ENCODE results near the gene AP5B1. TPM values are rescaled to one million over a fixed set of nuclear protein-coding genes. Genes with fewer than 3 reads are reported as not detected.
"Not testable (repeated sequence)": the region's sequence is repeated elsewhere in the genome, so short reads cannot be mapped to it uniquely, and the experiment has no call there.

AP5B1 gene
- polyA plus RNA-seq, 1 experiment = 2.6 TPM

- H3K9me3 ChIP-seq (ENCODE audit: control insufficient read depth, insufficient read depth, low read length) = peaks cover 4% of the 10 kb centered on the region; the same call in 1 of the 2 replicates
- H3K27me3 ChIP-seq (ENCODE audit: control insufficient read depth, insufficient read depth, low read length) = no peaks in the 10 kb centered on the region
- ChIA-PET POLR2A (interaction anchor here (0.8 kb wide), 1 partner anchor 62 kb away, joined by 3 read pairs; the partner anchor contains the start of gene KAT5), CTCF (no interaction called here)
- H3K27ac ChIP-seq (ENCODE audit: low read depth, low read length) = no peak overlapping the region
- TF ChIP-seq CTCF (IDR thresholded peaks at IDR 0.05; ENCODE audit: low read depth, low read length) = no peak
- H3K4me3 ChIP-seq (ENCODE audit: low read depth, low read length) = no peak overlapping the region
- no peak for DNase-seq (ENCODE audit: low read depth, low spot score)
These were observed 6.1 kb downstream of the AP5B1 start for GRCh38 chr11:65774525-65775306.

- TF ChIP-seq CTCF (IDR thresholded peaks at IDR 0.05; ENCODE audit: low read depth, low read length) = peak; percentile 21; the same call in 1 of the 2 replicates
- H3K4me3 ChIP-seq (ENCODE audit: low read depth, low read length) = no peak overlapping the region
- H3K9me3 ChIP-seq (ENCODE audit: control insufficient read depth, insufficient read depth, low read length) = no peaks in the 10 kb centered on the region; the same call in 1 of the 2 replicates
- H3K27me3 ChIP-seq (ENCODE audit: control insufficient read depth, insufficient read depth, low read length) = no peaks in the 10 kb centered on the region
- H3K27ac ChIP-seq (ENCODE audit: low read depth, low read length) = no peak overlapping the region
- DNase-seq (ENCODE audit: low read depth, low spot score) = no peak
- ChIA-PET POLR2A (no interaction called here), CTCF (interaction anchor here (1.1 to 2.0 kb wide), 2 partner anchors 45 to 62 kb away, joined by 3 to 8 read pairs; partner anchors contain the start of gene KAT5)
These were observed 6.9 kb downstream of the AP5B1 start for GRCh38 chr11:65773784-65774411.

GRCh38 chr11:65771589-65772112 lies 9.1 kb downstream of the AP5B1 start:
- TF ChIP-seq CTCF (IDR thresholded peaks at IDR 0.05; ENCODE audit: low read depth, low read length) = no peak
- Histone ChIP-seq H3K27ac (ENCODE audit: low read depth, low read length) (no peak overlapping the region), H3K27me3 (ENCODE audit: control insufficient read depth, insufficient read depth, low read length) (no peaks in the 10 kb centered on the region), H3K4me3 (ENCODE audit: low read depth, low read length) (no peak overlapping the region), H3K9me3 (ENCODE audit: control insufficient read depth, insufficient read depth, low read length) (no peaks in the 10 kb centered on the region; the same call in 1 of the 2 replicates)
- CTCF ChIA-PET = interaction anchor here (1.3 to 2.6 kb wide), 4 partner anchors 8 to 60 kb away, joined by 3 to 29 read pairs (median 11); partner anchors contain the start of genes AP5B1 and KAT5
- no peak for DNase-seq (ENCODE audit: low read depth, low spot score)
- POLR2A ChIA-PET = interaction anchor here (2.4 kb wide), 1 partner anchor 60 kb away, joined by 8 read pairs; the partner anchor contains the start of gene KAT5

DNA sequence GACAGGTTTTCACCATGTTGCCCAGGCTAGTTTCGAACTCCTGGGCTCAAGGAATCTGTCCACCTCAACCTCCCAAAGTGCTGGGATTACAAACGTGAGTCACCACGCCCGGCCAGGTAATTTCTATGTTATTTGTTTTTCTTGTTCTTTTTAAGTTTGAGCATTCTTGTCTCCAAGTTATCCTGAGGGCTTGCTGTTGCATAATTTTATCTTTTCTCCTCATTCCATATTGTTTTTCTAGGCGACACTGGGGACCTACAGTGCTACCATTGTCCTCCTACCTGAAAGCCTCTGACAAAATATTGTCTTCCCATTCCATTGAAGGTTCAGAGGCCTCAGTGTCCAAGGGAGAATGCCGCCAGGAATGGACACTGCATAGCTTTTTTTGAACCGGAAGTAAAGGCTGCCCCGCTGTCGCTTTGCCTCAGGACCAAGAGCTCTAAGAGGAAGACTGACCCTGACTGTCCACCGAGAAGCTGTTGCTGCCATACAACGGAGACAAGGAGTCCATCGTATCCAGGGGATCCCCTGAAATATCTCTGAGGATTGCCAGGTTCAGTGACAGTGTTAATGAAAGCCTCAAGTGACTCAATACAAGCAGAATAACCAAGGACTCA lies 9.7 kb downstream of the AP5B1 start:
- no peak overlapping the region for H3K4me3 ChIP-seq (ENCODE audit: low read depth, low read length)
- ChIA-PET POLR2A (interaction anchor here (0.6 to 2.4 kb wide), 3 partner anchors 59 to 126 kb away, joined by 3 to 8 read pairs (median 5); partner anchors contain the start of gene KAT5), CTCF (interaction anchor here (1.0 to 2.6 kb wide), 6 partner anchors 9 to 59 kb away, joined by 3 to 29 read pairs (median 10); partner anchors contain the start of genes AP5B1 and KAT5)
- H3K27ac ChIP-seq (ENCODE audit: low read depth, low read length) = no peak overlapping the region
- no peaks in the 10 kb centered on the region; the same call in 1 of the 2 replicates for H3K9me3 ChIP-seq (ENCODE audit: control insufficient read depth, insufficient read depth, low read length)
- H3K27me3 ChIP-seq (ENCODE audit: control insufficient read depth, insufficient read depth, low read length) = no peaks in the 10 kb centered on the region
- DNase-seq (ENCODE audit: low read depth, low spot score) = no peak
- no peak for TF ChIP-seq CTCF (IDR thresholded peaks at IDR 0.05; ENCODE audit: low read depth, low read length)

DNA sequence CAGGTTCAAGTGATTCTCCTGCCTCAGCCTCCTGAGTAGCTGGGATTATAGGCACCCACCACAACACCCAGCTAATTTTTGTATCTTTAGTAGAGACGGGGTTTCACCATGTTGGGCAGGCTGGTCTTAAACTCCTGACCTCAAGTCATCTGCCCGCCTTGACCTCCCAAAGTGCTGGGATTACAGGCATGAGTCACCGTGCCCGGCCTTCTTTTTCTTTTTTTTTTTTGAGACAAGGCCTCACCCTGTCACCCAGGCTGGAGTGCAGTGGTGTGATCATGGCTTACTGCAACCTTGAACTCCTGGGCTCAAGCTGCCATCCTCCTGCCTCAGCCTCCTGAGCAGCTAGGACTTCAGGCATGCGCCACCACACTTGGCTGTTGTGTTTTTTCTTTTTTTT lies 13.0 kb downstream of the AP5B1 start:
- H3K27me3 ChIP-seq (ENCODE audit: control insufficient read depth, insufficient read depth, low read length); CTCF ChIA-PET; H3K27ac ChIP-seq (ENCODE audit: low read depth, low read length); H3K9me3 ChIP-seq (ENCODE audit: control insufficient read depth, insufficient read depth, low read length); POLR2A ChIA-PET; DNase-seq (ENCODE audit: low read depth, low spot score); H3K4me3 ChIP-seq (ENCODE audit: low read depth, low read length): not testable (repeated sequence)

All from AG04450 (cell line).